Inflammatory macrophage treated with lipopolysaccharide for 4 hours (primary cell): ENCODE results near the gene DDX54.
A peak's percentile ranks its signal among the peaks of the same experiment; 100 is the strongest.
"Not testable (repeated sequence)": the region's sequence is repeated elsewhere in the genome, so short reads cannot be mapped to it uniquely, and the experiment has no call there.

Experiments used
- DNase-seq: peaks from one replicate; pipeline ENCODE4 v3.0.0-alpha.2; 2020

DDX54 gene

GRCh38 chr12:113161415-113162016 lies 23.8 kb downstream of the DDX54 start:
- no peak for DNase-seq

- no peak for DNase-seq
These were observed 25.3 kb downstream of the DDX54 start for GRCh38 chr12:113159937-113160336.

DNA sequence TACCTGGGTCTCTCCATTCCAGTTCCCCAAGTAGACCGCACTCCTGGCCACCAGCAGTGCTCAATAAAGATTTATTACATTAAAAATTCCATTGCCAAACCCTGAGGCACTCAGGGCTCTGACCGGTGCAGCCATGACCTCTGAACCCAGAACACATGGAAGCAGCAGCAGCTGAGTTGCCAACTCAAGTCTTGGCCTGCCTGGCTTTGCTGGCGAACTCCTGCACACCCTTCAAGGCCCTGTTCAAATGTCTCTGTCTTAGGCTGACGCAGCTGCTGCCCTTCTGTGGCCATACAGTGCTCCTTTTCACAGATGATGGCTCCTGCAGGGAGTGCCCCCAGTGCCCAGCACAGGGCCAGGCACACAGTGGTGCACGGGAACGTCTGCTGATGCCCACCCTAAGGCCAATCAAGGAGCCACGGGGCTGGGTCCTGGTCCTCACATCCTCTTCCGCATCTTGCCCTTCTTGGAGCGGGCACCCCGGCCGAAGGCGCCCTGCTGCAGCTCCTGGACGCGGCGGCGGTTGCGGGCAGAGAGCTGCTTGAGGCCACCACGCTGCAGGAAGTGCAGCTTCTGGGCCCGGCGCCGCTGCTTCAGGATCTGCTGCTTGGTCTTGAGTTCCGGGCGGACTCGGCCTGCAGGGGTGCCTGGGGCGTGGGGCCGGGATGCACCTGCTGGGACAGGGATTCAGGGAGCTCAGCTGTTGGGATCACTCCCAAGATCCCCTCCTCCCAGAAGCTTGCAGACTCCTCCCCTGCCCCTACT lies 26.7 kb downstream of the DDX54 start:
- no peak for DNase-seq

DNA sequence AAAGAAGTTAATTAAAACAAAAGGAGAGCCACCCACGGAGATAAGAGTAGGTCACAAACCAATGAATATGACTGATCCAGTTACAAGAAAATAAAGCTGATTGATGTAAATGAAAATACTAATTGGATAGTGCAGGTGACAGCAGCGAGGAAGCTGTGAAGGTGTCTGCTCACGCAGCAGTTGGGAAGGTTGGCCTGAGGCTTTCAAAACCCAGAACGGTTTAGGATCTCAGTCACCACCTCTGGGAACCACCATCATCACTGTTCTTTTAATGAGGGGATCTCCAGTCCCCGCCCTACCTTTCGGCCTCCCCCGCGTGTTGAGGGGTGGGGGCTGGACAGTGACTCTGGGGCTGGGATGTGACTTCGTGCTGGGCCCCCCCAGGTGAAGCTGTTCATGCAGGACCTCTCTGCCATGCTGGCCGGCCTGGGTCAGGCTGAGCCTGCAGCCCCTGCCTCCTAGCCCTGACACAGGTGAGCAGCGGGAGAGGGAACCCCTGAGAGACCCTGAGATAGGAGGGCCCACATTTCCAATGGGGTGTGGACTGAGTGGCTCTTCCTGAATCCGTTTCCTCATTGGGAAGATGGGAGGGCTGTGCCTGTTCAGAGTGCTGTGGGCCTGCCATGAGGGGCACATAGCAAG lies 27.9 kb downstream of the DDX54 start:
- no peak for DNase-seq

GRCh38 chr12:113155646-113156045 lies 29.6 kb downstream of the DDX54 start:
- DNase-seq, result no peak

- no peak for DNase-seq
These were observed 30.2 kb downstream of the DDX54 start for GRCh38 chr12:113155060-113155459.

GRCh38 chr12:113154351-113154973 lies 30.8 kb downstream of the DDX54 start:
- DNase-seq, result no peak

DNA sequence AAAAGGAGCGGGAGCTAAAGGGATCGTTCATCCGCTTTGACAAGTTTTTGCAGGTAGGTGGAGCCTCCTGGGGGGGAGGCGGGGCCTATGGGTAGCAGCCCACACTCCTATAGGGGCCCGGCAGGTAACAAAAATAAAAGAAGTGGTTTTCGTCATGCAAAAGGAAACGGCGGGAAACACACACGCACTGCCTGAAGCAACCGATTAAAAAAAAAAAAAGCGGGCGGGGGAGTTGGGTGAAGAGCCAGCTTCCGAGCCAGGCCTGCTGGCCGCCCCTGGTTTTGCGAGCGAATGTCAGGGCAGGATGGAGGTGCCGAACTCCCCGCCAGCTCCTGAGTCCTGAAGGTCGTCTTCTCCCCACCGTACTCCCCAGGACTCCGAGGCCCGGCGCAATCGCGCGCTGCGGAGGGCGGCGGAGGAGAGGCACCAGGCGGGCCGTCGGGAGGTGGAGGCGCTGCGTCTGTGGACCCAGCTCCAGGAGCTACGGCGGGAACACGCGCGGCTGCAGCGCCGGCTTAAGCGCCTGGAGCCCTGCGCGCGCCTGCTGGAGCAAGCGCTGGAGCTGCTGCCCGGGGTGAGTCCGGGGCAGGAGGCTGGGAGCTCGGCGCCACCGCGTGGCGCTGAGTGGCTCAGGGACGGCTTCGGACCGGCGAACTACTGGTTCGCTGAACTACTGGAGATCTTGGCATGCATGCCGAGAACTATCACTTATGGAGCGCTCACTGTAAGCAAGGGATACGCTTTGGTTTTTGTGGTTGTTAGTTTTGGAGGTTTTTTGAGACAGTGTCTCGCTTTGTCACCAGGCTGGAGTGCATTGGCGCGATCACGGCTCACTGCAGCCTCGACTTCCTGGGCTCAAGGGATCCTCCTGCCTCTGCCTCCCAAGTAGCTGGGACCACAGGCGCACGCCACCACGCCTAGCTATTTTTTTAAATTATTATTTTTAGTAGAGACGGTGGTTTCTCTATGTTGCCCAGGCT lies 32.2 kb downstream of the DDX54 start:
- DNase-seq, result peak; percentile 74

DNA sequence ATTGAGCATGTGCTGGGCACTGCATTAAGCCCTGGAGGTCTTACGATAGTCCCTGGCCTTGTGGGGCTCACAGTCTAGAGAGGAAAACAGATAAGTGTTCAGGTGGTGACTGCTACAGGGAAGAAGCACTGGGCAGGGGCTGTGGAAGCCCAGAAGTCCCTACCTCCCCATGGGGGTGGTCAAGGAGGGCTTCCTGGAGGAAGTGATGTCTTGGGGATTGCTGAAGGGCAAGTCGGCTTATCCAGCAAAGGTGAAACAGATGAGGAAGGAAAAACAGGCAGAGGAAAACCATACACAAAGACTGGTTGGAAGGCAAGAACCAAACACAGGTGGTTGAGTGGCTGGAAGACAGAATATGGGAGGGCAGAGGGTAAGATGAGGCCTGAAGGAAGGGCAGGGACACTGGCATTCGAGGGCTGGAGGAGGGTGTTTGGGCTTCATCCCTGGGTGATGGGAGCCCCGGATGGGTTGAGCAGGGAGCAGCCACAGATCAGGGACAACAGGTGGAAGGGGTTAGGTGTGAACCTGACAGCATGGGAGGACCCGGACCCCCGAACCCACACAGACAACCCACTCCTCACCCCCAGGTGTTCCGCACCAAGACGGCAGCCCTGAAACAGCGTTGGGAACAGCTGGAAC lies 33.0 kb downstream of the DDX54 start:
- DNase-seq, result no peak

- DNase-seq, result no peak
These were observed 33.6 kb downstream of the DDX54 start for GRCh38 chr12:113151655-113152054.

- no peak for DNase-seq
These were observed 35.7 kb downstream of the DDX54 start, which contains the start of gene CFAP73 for GRCh38 chr12:113149361-113150150. Gene CFAP73, plus strand, starts transcription at chr12:113149724. Its CDS starts 134 bp downstream, at chr12:113149858.

DNA sequence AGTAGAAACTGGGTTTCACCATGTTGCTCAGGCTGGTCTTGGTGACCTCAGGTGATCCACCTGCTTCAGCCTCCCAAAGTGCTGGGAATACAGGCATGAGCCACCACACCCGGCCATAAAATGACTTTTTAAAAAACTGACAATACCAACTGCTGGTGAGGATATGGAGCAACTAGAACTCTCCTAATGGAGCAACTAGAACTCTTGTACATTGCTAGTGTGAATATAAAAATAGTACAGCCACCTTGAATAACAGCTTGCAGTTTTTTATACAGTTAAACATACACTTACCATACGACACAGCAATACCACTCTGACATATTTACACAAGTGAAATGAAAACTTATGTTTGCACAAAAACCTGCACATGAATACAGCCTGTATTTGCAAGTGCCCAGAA lies 38.3 kb downstream of the DDX54 start:
- no peak for DNase-seq

DNA sequence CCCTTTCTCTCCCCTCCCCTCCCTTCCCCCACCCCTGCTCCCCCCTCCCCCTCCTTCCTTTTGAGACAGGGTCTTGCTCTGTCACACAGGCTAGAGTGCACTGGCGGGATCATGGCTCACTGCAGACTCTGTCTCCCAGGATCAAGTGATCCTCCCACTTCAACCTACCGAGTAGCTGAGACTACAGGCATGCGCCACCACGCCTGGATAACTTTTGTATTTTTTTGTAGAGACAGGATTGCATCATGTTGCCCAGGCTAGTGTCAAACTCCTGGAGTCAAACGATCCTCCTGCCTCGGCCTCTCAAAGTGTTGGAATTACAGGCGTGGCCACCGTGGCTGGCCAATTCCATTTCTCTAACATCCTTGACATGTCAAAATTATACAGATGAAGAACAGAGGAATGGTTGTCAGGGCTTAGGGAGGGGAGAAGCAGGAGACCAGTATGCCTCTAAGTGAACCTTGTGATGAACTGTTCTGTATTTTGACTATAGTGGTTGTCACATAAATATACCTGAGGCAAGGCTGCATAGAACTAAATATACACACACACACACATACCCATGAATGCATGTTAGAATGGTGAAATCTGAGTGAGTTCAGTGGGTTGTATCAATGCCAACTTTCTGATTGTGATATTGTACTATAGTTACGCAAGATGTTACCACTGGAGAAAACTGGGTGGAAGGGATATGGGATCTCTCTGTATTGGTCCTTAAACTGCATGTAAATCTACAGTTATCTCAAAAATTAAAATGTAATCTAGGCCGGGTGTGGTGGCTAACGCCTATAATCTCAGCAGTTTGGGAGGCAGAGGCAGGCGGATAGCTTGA lies 39.3 kb downstream of the DDX54 start:
- peak; percentile 2 for DNase-seq

GRCh38 chr12:113144806-113145205 lies 40.5 kb downstream of the DDX54 start:
- no peak for DNase-seq

GRCh38 chr12:113143959-113144358 lies 41.3 kb downstream of the DDX54 start:
- no peak for DNase-seq

DNA sequence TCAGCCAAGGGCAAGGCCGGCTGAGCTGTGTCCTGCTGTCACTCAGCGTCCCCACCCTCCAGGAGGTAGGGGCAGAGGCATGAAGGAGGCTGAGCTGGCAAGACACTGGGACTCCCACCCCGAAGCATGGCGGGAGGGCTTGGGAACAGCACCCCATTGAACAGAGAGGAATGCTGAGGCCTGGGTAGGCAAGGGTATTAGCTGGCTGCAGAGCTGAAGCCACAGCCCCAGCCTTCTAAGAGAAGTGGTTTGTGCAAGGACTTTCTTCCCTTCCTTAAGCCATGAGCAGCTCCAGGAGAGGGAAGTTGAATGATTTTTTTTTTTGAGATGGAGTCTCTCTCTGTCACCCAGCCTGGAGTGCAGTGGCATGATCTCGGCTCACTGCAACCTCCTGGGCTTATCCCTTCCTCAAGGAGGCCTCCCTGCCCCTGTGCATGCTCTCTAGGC lies 42.4 kb downstream of the DDX54 start:
- peak; percentile 47 for DNase-seq

DNA sequence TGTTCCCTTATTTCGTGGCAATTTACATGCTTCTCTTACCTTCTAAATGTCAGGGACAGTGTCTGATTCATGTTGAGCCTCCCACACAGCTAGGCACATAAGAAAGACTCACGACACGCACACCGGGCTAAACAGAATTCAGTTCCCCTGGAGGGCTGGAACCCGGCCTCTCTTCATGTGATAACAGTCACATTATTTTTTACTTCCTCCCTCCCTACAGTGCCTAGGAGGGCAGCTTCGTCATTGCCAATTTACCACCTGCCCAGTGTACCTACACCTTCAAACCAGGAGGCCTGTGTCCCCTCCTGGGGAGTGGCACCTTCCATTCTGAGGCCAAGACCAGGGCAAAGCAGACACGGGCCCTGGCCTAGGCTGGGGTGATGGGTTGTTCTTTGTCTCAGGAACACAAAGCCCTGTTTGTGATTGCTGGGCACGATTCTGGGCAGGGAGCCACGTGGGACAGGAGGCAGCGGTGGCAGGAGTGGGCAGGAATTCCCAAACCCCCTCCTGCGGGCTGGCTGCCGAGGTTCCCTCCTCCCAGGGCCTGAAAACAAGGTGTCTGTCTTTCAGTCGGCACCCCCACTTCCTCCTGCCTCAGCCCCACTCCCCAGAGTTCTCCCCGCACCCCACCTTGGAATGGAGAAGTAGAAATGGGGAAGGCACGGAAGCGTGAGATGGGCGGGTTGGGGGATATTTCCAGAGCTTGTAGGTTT lies 42.9 kb downstream of the DDX54 start:
- peak; percentile 65 for DNase-seq

DNA sequence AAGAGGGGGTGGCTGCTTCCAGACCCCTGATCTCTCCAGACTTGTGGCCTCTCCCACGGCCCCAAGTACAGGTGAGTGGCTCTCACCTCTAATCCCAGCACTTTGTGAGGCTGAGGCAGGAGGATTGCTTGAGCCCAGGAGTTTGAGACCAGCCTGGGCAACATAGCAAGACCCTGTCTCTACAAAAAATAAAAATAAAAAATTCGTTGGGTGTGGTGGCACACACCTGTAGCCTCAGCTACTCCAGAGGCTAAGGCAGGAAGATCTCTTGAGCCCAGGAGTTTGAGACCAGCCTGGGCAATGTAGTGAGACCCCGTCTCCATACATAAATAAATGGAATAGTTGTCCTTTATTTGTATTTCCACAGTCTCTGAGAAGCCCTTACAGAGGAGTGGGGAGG lies 43.6 kb downstream of the DDX54 start:
- DNase-seq, result not testable (repeated sequence)

DNA sequence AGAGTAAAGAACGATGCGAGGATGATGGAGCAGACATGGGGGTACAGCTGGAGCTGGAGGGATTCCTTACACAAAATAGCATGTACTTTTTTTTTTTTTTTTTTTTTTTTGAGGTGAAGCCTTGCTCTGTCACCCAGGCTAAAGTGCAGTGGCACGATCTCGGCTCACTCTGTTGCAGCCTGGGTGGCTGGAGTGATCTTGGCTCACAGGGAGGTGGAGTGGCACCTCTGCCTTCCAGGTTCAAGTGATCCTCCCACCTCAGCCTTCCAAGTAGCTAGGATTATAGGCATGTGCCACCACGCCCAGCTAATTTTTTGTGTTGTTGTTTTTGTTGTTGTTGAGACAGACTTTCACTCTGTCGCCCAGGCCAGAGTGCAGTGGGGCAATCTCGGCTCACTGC lies 44.6 kb downstream of the DDX54 start:
- no peak for DNase-seq
